ENCODE results near the gene SUSD4.
A peak's percentile ranks its signal among the peaks of the same experiment; 100 is the strongest.

The SUSD4 gene

GRCh38 chr1:223179786-223180185 is 184.2 kb downstream of the SUSD4 start:
- DNase-seq (ENCODE audit: low read depth, low spot score): no peak
- ChIA-PET CTCF (no interaction called here), POLR2A (no interaction called here)
- no peak overlapping the region for H3K4me3 ChIP-seq (ENCODE audit: low read depth, low read length)
- TF ChIP-seq, protein P1, sequence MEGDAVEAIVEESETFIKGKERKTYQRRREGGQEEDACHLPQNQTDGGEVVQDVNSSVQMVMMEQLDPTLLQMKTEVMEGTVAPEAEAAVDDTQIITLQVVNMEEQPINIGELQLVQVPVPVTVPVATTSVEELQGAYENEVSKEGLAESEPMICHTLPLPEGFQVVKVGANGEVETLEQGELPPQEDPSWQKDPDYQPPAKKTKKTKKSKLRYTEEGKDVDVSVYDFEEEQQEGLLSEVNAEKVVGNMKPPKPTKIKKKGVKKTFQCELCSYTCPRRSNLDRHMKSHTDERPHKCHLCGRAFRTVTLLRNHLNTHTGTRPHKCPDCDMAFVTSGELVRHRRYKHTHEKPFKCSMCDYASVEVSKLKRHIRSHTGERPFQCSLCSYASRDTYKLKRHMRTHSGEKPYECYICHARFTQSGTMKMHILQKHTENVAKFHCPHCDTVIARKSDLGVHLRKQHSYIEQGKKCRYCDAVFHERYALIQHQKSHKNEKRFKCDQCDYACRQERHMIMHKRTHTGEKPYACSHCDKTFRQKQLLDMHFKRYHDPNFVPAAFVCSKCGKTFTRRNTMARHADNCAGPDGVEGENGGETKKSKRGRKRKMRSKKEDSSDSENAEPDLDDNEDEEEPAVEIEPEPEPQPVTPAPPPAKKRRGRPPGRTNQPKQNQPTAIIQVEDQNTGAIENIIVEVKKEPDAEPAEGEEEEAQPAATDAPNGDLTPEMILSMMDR (IDR thresholded peaks at IDR 0.05; ENCODE audit: insufficient read depth, low read length, missing control alignments): no peak

GRCh38 chr1:223179280-223179679 is 184.7 kb downstream of the SUSD4 start:
- H3K4me3 ChIP-seq (ENCODE audit: low read depth, low read length): no peak overlapping the region
- ChIA-PET POLR2A (no interaction called here), CTCF (no interaction called here)
- TF ChIP-seq, protein P1 (IDR thresholded peaks at IDR 0.05; ENCODE audit: insufficient read depth, low read length, missing control alignments): no peak
- no peak for DNase-seq (ENCODE audit: low read depth, low spot score)

DNA sequence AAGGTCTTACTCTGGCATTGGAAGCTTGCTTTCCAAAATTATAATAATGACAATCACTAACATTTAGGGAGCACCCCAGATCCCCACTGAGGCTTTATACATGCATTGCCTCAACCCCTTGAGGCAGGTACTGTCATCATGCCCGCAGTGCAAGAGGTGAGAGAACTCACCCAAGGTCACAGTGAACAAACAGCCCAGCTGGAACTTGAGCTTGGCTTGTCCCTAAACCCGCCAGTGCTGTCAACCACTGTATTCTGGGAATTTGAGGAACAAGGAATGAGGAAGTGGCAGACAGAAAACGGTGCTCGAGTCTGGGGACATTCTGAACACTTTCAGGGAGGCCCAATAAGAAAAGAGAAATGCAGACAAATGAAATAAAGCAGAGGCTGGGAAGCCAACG is 186.3 kb downstream of the SUSD4 start:
- no peak for DNase-seq (ENCODE audit: low read depth, low spot score)
- POLR2A ChIA-PET: no interaction called here
- TF ChIP-seq, protein P1 (IDR thresholded peaks at IDR 0.05; ENCODE audit: insufficient read depth, low read length, missing control alignments): no peak
- no peak overlapping the region for H3K4me3 ChIP-seq (ENCODE audit: low read depth, low read length)
- CTCF ChIA-PET: no interaction called here

- CTCF ChIA-PET: interaction anchor here (1.3 kb wide), 1 partner anchor 10 kb away, joined by 3 read pairs; no protein-coding TSS in a partner anchor
- TF ChIP-seq, protein P1 (IDR thresholded peaks at IDR 0.05; ENCODE audit: insufficient read depth, low read length, missing control alignments): no peak
- no peak overlapping the region for H3K4me3 ChIP-seq (ENCODE audit: low read depth, low read length)
- DNase-seq (ENCODE audit: low read depth, low spot score): no peak
- POLR2A ChIA-PET: no interaction called here
These were observed 187.5 kb downstream of the SUSD4 start for GRCh38 chr1:223176437-223176836.

DNA sequence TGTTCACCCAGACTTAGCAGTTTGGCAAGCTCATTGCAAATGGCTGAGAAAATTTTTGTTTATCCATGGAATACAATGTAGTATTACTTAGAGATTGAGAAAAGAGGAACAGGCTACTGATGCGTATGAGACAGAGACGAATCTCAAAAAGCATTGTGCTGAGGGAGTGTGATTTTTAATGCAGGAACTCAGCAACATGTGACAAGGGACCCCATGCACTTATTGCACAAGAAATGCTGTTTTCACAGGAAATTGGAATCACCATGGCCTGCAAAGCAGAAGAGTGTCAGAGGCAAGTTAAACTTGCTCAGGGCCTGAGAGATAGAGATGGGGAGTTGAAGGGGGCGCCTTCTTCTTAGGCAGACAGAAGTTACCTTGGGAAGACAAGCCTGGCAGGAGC is 188.3 kb downstream of the SUSD4 start:
- no peak overlapping the region for H3K4me3 ChIP-seq (ENCODE audit: low read depth, low read length)
- POLR2A ChIA-PET: no interaction called here
- CTCF ChIA-PET: interaction anchor here (1.3 kb wide), 1 partner anchor 10 kb away, joined by 3 read pairs; no protein-coding TSS in a partner anchor
- TF ChIP-seq, protein P1 (IDR thresholded peaks at IDR 0.05; ENCODE audit: insufficient read depth, low read length, missing control alignments): no peak
- DNase-seq (ENCODE audit: low read depth, low spot score): no peak

- ChIA-PET CTCF (interaction anchor here (0.9 to 1.3 kb wide), 2 partner anchors 9 to 51 kb away, joined by 3 read pairs; no protein-coding TSS in a partner anchor), POLR2A (no interaction called here)
- no peak for DNase-seq (ENCODE audit: low read depth, low spot score)
These were observed 188.9 kb downstream of the SUSD4 start for GRCh38 chr1:223175032-223175431.

More at GRCh38 chr1:223175032-223175431, 188.9 kb downstream of the SUSD4 start:
- no peak overlapping the region for H3K4me3 ChIP-seq (ENCODE audit: low read depth, low read length)
- TF ChIP-seq, protein P1 (IDR thresholded peaks at IDR 0.05; ENCODE audit: insufficient read depth, low read length, missing control alignments): peak; percentile 1

Measured in AG04449 (cell line).